ENCODE measurements around the gene CNTRL.

DNA sequence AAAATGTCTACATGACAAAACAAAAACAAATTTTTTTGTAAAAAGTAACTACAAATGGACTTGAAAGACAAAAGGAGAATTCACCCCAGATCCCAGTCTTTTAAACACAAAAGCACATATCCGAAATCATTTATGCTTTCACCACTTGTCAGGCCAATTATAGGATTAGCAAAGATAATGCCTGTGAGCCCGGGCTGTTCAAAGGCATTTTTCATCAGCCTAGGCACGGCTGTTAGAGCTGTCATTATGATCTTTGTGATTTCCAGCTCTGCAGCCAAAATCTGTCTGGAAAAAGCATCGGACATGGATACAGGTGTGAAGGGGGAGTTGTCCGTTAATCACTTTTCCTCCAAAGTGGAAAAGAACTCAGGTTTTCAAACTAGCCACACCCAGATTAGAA lies 150.5 kb downstream of the CNTRL start:
- TF ChIP-seq TAF1 (IDR thresholded peaks at IDR 0.05; ENCODE audit: low read depth, low read length) = no peak
- TF ChIP-seq POLR2AphosphoS5 (IDR thresholded peaks at IDR 0.05; ENCODE audit: low read depth, low read length) = no peak
- no peak for TF ChIP-seq POLR2A (IDR thresholded peaks at IDR 0.05; ENCODE audit: low read depth, low read length)
- TF ChIP-seq PAX5 (IDR thresholded peaks at IDR 0.05; ENCODE audit: insufficient read depth, low read length, severe bottlenecking) = no peak
